Astrocyte (in vitro differentiated cells and primary cell): ENCODE data around the gene LAG3.

Experiments
- CTCF ChIP-seq: IDR thresholded peaks from 2 replicates; pipeline ENCODE4 v1.5.1; 2011; ENCODE audit warnings: low read depth, mild to moderate bottlenecking, inconsistent platforms, low read length, moderate library complexity; ENCODE audit not compliant: insufficient read depth
- EZH2 ChIP-seq: IDR thresholded peaks from 2 replicates; pipeline ENCODE4 v1.6.1; 2012; ENCODE audit warnings: mild to moderate bottlenecking, low read length, inconsistent platforms; ENCODE audit not compliant: insufficient read depth

DNA sequence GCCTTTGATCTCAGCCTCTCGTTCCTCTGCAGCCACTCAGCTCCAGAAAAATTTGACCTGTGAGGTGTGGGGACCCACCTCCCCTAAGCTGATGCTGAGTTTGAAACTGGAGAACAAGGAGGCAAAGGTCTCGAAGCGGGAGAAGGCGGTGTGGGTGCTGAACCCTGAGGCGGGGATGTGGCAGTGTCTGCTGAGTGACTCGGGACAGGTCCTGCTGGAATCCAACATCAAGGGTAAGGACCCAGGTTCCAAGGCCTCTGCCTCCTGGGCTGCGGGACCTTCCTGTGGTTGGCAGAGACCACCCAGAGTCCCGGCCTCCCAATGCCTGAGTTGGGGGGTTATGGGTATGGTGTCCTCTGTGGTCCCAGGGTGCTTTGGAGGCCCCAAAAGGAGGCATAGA lies 44.8 kb downstream of the LAG3 start:
- TF ChIP-seq CTCF = no peak
- no peak for TF ChIP-seq EZH2
